Stimulated activated CD8-positive, alpha-beta memory T cell treated with anti-CD3 and anti-CD28 coated beads, Interleukin-7, amount 100 ng/mL, for 24 hours (primary cell): ENCODE measurements around the gene GNB3.
"Not testable (repeated sequence)": the region's sequence is repeated elsewhere in the genome, so short reads cannot be mapped to it uniquely, and the experiment has no call there.

ENCODE experiments used
- DNase-seq: peaks from one replicate; pipeline ENCODE4 v3.0.0-alpha.2; 2020; ENCODE audit warnings: low read depth

GNB3 gene

DNA sequence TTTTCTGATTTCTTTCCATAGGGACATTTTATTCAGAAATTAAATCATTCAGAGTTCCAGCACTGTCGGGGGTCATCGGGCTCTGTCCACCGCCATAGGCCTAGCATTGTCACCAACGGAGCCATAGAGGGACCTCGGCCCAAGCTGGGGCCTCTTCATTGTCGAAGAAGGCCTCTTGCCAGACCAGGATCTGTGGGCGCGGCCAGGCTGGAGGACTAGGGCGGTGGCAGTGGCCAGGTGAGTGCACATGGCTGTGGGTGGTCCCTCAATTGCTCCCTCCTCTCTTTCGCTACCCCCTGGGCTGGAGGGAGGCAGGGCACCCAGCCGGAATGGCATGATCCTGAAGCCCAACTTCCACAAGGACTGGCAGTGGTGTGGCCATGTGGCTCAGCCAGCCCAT, 43.0 kb downstream of the GNB3 start:
- no peak for DNase-seq

DNA sequence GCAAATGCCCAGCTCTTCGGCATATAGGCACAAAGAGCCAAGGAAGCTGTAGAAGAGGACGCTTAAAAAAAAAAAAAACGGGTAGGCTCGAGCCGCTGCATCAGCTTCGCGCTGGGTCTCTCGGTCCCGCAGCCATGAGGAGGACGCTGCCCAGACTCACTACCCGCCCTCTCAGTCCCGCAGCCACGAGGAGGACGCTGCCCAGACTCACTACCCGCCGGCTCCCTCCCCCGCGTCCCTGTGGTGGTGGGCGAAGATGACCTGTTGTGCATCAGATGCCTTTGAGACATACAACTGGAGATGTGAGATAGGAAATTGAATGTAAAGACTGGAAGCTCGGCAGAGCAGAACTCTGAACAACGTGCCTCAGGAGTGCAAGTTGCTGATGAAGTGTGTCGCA, 43.8 kb downstream of the GNB3 start:
- DNase-seq, result no peak

DNA sequence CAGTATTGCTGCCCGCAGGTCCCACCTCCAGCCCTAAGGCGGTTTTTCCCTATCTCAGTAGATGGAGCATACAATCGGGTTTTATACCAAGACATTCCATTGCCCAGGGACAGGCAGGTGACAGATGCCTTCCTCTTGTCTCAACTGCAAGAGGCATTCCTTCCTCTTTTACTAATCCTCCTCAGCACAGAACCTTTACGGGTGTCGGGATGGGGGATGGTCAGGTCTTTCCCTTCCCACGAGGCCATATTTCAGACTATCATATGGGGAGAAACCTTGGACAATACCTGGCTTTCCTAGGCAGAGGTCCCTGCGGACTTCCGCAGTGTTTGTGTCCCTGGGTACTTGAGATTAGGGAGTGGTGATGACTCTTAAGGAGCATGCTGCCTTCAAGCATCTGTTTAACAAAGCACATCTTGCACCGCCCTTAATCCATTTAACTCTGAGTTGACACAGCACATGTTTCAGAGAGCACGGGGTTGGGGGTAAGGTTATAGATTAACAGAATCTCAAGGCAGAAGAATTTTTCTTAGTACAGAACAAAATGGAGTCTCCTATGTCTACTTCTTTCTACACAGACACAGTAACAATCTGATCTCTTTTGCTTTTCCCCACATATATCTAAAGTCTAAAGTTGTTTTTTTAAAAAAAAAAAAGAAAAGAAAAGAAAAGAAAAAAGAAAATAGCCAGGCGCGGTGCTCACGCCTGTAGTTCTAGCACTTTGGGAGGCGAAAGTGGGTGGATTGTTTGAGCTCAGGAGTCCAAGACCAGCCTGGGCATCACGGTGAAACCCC, 45.7 kb downstream of the GNB3 start:
- not testable (repeated sequence) for DNase-seq

DNA sequence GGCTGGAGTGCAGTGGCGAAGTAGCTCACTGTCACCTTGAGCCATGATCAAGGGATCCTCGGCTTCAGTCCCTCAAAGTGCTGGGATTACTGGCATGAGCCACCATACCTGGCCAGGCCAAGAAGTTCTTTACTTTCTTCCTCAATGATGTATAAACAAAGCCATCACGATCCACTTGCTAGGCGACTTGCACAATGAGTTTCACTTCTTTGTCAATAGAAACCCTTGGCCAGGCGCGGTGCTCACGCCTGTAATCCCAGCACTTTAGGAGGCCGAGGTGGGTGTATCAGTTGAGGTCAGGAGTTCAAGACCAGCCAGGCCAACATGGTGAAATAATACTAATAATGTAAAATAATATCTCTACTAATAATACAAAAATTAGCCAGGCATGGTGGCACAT, 46.7 kb downstream of the GNB3 start:
- no peak for DNase-seq

DNA sequence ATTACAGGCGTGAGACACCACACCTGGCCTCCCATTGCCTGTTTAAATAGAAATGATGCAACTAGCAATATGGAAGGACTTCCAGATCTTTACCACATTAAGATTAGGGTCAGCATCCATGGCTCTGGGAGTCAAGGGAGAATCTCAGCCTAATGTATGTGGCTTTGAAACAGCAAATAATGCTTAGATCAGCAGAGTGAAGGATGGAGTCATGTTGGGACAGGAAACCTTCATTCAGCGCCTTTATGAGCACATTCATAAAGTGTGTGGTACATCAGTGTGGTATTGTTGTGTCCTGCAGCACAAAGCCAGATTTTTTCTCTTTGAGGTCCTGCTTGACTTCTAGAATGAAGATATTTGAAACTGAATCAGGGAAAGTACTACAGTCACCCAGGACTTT, 47.6 kb downstream of the GNB3 start:
- no peak for DNase-seq

DNA sequence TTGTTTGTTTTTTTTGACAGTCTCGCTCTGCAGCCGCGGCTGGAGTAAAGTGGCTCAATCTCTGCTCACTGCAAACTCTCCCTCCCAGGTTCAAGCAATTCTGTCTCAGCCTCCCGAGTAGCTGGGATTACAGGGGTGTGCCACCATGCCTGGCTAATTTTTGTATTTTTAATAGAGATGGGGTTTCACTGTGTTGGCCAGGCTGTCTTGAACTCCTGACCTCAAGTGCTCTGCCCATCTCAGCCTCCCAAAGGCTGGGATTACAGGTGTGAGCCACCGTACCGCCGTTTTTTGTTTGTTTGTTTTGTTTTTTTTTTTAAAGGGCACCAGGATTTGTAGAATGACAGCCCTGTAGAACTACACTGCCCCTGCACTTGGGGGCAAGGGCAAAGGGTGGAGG, 48.1 kb downstream of the GNB3 start:
- DNase-seq, result not testable (repeated sequence)

DNA sequence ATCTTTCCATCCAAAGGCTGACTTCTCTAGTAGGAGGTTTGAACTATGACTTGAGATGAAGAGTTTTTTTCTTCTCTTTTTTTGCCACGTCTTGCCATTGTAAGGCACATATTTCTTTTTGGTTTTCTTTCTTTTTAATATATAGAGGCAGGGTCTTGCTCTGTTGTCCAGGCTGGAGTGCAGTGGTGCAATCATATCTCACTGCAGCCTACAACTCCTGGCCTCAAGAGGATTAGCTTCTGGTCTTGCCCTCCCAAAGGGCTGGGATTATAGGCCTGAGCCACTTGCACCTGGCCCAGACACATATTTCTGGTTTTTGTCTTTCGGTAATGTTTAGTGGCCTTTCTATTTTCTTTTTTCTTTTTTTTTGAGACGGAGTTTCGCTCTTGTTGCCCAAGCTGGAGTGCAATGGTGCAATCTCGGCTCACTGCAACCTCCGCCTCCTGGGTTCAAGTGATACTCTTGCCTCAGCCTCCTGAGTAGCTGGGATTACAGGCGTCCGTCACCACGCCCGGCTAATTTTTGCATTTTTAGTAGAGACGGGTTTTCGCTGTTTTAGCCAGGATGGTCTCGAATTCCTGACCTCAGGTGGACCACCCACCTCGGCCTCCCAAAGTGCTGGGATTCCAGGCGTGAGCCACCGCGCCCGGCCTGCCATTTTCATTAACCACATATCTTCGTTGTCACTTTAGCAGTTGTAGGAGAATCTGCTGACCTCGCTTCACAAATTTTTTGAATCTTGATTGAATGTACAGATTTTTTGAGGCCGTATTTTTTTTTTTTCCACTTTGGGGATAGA, 49.2 kb downstream of the GNB3 start:
- DNase-seq, result not testable (repeated sequence)

DNA sequence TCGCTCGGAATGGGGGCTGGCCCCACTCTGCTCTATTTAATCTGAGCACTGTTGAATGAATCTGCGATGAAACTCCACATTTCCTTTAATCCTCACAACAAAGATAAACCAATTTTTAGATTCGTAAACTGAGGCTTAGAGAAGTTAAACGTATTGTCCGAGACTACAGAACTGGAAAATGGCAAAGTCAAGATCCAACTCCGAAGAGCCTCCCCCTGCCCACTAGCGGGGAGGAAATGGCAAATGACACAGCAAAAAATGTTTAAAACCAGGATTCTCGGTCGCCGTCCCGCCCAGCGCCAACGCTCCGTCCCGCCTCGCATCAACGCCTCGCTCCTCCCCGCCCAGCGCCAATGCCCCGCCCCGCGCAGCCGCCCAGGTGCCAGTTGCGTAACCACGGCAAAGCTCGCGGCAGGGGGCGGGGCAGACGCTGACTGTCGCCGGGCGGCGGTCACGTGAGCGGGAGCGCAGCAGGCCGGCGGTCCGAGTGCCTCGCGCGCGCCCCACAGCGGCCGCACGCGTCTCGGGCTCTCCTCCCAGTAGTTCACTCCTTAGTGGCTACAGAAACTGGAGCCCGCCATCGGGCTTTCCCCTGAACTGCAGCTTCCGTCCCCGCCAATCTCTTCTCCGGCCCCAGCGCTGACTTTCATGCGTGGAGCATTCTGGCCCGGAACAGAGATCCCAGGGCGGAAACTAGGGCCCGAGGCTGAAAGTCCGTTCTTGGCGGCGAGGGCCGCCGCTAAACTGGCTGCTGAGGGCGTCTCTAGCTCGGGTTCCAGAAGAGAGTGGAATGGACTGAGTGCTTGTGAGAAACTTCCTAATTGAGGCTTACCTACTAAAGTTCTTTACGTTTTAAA, 50.3 kb downstream of the GNB3 start:
- DNase-seq, result peak; percentile 96

DNA sequence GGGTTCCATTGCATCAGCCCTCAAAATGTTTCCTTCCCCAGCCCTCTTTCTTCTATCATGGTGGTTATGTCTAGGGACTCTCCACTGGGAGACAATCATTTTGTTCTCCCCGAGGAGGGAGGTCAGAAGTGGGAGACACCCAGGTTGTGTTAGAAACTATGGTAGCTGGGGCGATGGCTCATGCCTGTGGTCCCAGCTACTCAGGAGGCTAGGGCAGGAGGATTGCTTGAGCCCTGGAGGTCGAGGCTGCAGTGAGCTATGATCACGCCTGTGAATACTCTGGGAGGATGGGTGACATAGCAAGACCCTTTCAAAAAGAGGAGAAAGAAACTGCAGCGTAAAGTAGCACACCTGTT, 50.9 kb downstream of the GNB3 start:
- DNase-seq, result no peak

DNA sequence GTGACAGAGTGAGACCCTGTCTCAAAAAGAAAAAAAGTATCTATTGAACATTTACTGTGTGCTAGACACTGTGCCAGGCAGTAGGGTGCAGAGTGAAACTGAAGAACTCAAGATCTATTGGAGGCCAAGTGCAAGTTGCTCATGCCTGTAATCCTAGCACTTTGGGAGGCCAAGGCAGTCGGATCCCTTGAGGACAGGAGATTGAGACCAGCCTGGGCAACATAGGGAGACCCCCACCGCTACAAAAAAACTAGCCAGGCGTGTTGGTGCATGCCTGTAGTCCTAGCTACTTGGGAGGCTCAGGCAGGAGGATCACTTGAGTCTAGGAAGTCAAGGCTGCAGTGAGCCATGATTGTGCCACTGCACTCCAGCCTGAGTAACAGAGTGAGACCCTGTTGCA, 52.0 kb downstream of the GNB3 start:
- not testable (repeated sequence) for DNase-seq

DNA sequence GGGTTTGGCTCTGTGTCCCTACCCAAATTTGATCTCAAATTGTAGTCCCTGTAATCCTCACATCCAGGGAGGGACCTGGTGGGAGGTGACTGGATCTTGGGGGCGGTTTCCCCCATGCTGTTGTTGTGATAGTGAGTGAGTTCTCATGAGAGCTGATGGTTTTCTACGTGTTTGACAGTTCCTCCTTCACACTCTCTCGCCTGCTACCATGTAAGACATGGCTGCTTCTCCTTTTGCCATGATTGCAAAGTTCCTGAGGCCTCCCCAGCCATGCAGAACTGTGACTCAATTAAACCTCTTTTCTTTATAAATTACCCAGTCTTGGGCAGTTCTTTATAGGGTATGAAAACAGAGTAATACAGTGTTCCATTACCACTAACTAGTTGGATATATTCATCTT, 53.6 kb downstream of the GNB3 start:
- DNase-seq, result no peak
